ENCODE data around the gene GPR39. TPM values are rescaled to one million over a fixed set of nuclear protein-coding genes. Genes with fewer than 3 reads are reported as not detected.

The GPR39 gene
- total and polyA plus RNA-seq, 7 donors = 0.05 to 0.08 TPM; not detected in 5

GRCh38 chr2:132384491-132385151 is 32.0 kb upstream of the GPR39 start:
- no peak for TF ChIP-seq CTCF (IDR thresholded peaks at IDR 0.05)
- DNase-seq (no peak), ATAC-seq (no peak)
- Histone ChIP-seq H3K9me3 (peaks cover 5% of the 10 kb centered on the region), H3K36me3 (ENCODE audit: insufficient read depth in 1 of 2, low read depth in 1 of 2) (no peaks in the 10 kb centered on the region), H3K27ac (no peak overlapping the region), H3K4me1 (no peaks in the 10 kb centered on the region), H3K4me3 (no peak overlapping the region), H3K27me3 (ENCODE audit: insufficient read depth in 3 of 3, low read length in 2 of 3) (peaks cover 0 to 1% (median 0%) of the 10 kb centered on the region in 3 donors)
- intact Hi-C loops (cut with DNase I) = no loop called here
- WGBS, 3 donors = 19 to 43% (median 23%) methylated on average over 4 of the region's 4 CpGs

GRCh38 chr2:132387126-132387525 is 29.5 kb upstream of the GPR39 start:
- no peaks in the 10 kb centered on the region for H3K9me3 ChIP-seq
- no peak overlapping the region for H3K27ac ChIP-seq
- H3K27me3 ChIP-seq (ENCODE audit: insufficient read depth in 3 of 3, low read length in 2 of 3) = peaks cover 0 to 1% (median 0%) of the 10 kb centered on the region in 3 donors
- H3K4me3 ChIP-seq = no peak overlapping the region
- H3K36me3 ChIP-seq (ENCODE audit: insufficient read depth in 1 of 2, low read depth in 1 of 2) = no peaks in the 10 kb centered on the region
- no peaks in the 10 kb centered on the region for H3K4me1 ChIP-seq
- intact Hi-C loops (cut with DNase I) = no loop called here
- 60 to 75% (median 67%) methylated on average over 1 of the region's 1 CpG for WGBS, 3 donors
- TF ChIP-seq CTCF (IDR thresholded peaks at IDR 0.05) = no peak
- ATAC-seq = no peak
- no peak for DNase-seq

- TF ChIP-seq CTCF (IDR thresholded peaks at IDR 0.05) = no peak
- ATAC-seq (no peak), DNase-seq (no peak)
- Histone ChIP-seq H3K9me3 (no peaks in the 10 kb centered on the region), H3K4me3 (no peak overlapping the region), H3K4me1 (no peaks in the 10 kb centered on the region), H3K27me3 (ENCODE audit: insufficient read depth in 3 of 3, low read length in 2 of 3) (peaks cover 0 to 3% (median 0%) of the 10 kb centered on the region in 3 donors), H3K36me3 (ENCODE audit: insufficient read depth in 1 of 2, low read depth in 1 of 2) (no peaks in the 10 kb centered on the region), H3K27ac (no peak overlapping the region)
- intact Hi-C loops (cut with DNase I) = no loop called here
- WGBS, 3 donors = 89 to 95% (median 92%) methylated on average over 3 of the region's 3 CpGs
Measured at GRCh38 chr2:132390076-132390475, 26.5 kb upstream of the GPR39 start.

- 36 to 52% (median 42%) methylated on average over 3 of the region's 3 CpGs for WGBS, 3 donors
- Histone ChIP-seq H3K27me3 (ENCODE audit: insufficient read depth in 3 of 3, low read length in 2 of 3) (peaks cover 0 to 2% (median 0%) of the 10 kb centered on the region in 3 donors), H3K9me3 (no peaks in the 10 kb centered on the region), H3K36me3 (ENCODE audit: insufficient read depth in 1 of 2, low read depth in 1 of 2) (no peaks in the 10 kb centered on the region), H3K4me3 (no peak overlapping the region), H3K27ac (no peak overlapping the region), H3K4me1 (no peaks in the 10 kb centered on the region)
- DNase-seq (no peak), ATAC-seq (no peak)
- TF ChIP-seq CTCF (IDR thresholded peaks at IDR 0.05) = no peak
- intact Hi-C loops (cut with DNase I) = no loop called here
Measured at GRCh38 chr2:132391378-132391777, 25.2 kb upstream of the GPR39 start.

- TF ChIP-seq CTCF (IDR thresholded peaks at IDR 0.05) = no peak
- ATAC-seq = no peak
- no peak overlapping the region for H3K4me3 ChIP-seq
- no peaks in the 10 kb centered on the region for H3K36me3 ChIP-seq (ENCODE audit: insufficient read depth in 1 of 2, low read depth in 1 of 2)
- H3K27ac ChIP-seq = no peak overlapping the region
- peaks cover 0 to 2% (median 0%) of the 10 kb centered on the region in 3 donors for H3K27me3 ChIP-seq (ENCODE audit: insufficient read depth in 3 of 3, low read length in 2 of 3)
- H3K4me1 ChIP-seq = no peaks in the 10 kb centered on the region
- no peaks in the 10 kb centered on the region for H3K9me3 ChIP-seq
- intact Hi-C loops (cut with DNase I) = no loop called here
- DNase-seq = no peak
- 20 to 31% (median 20%) methylated on average over 2 of the region's 2 CpGs for WGBS, 3 donors
Measured at GRCh38 chr2:132392221-132392620, 24.4 kb upstream of the GPR39 start.
